Non-pigmented ciliary epithelial cell (primary cell): ENCODE results near the gene SRR.
"Not testable (repeated sequence)": the region's sequence is repeated elsewhere in the genome, so short reads cannot be mapped to it uniquely, and the experiment has no call there.

Source experiments
- DNase-seq: peaks from one replicate; pipeline ENCODE4 v3.0.0-alpha.2; 2010; ENCODE audit warnings: low read depth

Gene SRR, protein sequence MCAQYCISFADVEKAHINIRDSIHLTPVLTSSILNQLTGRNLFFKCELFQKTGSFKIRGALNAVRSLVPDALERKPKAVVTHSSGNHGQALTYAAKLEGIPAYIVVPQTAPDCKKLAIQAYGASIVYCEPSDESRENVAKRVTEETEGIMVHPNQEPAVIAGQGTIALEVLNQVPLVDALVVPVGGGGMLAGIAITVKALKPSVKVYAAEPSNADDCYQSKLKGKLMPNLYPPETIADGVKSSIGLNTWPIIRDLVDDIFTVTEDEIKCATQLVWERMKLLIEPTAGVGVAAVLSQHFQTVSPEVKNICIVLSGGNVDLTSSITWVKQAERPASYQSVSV

DNA sequence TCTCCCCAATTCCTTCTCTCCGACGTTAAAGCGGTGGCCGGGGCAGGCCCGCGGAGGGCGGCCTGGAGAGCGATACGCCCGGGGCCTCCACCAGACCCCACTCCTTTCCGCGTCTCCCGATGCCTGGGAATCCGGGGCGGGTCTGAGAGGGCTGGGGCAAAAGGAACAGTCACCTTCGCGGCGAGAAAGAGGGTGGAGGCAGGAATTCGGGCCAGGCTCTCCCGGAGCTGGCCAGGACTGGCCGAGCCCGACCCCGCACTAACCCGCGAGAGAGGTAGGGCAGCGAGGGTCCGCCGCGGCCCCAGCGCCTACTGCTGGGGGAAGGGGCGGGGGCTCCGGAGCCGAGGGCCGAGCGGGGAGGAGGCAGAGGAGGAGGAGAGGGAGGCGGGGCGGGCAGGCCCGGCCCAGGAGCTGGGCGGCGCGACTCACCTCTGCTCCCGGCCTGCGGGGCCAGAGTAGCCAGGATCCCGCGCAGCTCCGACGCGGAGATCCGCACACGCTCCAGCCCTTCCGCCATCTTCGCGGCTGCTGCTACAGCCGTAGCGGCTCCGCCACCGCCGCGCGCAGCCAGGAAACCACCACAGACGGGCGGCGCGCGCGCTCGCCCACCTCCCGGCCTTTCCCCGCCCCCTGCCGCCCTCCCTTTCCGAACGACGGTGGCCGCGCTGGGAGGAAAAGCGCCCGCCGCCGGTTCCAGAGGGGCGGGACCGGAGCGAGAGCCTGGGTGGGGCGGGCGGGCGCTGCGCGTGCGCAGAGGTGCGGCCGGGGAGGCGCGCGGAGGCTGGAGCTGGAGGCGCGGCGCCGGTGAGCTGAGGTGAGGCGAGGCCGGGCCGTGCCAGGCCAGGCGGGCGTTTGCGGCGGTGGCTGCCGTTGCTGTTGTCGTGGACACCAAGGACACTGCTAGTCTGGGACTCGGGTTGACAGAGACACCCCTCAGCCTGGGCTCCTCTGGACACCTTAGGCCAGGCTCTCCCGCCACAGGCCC, at the start of gene SRR, which contains the start of gene SMG6:
SRR (plus strand) TSS at position 747 of the 985 bp plus-strand sequence. CDS start 11,611 bp downstream, outside the sequence.
SMG6 (minus strand) TSS at position 582 of the 985 bp plus-strand sequence; CDS start at position 517, 65 bp downstream.
- no peak for DNase-seq

DNA sequence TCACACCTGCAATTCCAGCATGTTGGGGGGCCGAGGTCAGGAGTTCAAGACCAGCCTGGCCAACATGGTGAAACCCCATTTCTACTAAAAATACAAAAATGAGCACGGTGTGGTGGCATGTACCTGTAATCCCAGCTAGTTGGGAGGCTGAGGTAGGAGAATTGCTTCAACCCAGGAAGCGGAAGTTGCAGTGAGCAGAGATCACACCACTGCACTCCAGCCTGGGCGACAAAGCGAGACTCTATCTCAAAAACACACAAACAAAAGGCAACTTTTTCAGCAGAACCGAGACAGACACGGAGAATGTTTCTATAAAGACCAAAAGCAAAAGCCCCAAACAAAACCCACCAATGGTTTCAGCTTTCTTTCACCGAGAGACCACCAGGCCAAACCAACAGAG, 44.9 kb upstream of the SRR start:
- not testable (repeated sequence) for DNase-seq

DNA sequence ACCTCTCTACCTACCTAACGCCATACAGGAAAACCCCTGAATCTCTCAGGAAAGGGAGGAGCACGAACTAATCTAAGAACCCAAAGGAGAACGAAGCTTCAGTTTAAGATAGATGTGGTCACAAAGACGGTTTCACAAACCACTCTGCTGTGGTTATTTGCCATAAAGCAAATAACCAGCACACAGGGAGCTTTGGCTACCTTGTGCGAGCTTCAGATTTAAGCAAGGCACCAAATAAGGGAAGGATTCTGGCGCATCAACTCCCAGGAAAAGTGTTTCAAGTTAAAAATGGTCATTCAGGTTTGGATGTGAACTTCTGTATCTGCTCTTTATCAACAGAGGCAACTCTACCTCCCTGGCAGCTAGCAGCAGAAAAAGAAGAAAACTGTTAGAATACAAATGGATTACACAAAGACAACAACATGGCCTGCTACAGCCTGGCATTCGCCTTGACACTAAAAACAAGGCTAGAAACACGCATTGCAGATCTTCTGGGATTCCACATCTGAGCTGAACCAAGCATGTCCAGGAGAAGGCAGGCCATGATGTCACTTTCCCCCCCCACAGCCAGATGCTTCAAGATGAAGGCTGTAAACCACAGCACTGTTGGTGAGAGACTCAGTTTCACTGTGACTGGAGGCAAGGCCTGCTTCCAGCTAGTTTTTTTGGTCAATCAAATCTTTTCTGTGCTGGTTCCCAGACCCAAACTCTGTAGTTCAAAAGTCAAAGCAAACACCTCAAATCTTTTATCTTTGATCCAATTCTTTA, 43.8 kb upstream of the SRR start:
- no peak for DNase-seq

DNA sequence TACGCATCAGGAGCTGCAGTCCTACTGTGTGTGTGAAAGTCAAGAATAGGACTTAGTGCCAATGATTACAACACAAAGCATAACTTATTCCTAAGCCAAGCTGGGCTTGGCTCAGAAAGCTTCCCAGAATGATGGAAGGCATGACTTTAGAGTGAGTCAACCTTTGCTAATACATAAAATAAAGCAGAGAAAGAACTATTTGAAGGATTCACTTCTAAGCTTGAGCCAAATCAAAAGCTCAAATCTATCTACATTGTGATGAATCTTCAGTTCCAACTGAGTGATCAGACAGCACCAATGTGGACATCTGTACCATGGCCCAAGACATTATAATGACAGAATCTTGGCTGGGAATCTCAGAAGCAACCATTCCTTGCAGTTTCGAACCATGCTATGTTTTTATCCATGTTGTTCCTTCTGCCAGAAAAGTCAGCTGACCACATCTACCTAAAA, 41.6 kb upstream of the SRR start:
- DNase-seq, result peak; percentile 49

DNA sequence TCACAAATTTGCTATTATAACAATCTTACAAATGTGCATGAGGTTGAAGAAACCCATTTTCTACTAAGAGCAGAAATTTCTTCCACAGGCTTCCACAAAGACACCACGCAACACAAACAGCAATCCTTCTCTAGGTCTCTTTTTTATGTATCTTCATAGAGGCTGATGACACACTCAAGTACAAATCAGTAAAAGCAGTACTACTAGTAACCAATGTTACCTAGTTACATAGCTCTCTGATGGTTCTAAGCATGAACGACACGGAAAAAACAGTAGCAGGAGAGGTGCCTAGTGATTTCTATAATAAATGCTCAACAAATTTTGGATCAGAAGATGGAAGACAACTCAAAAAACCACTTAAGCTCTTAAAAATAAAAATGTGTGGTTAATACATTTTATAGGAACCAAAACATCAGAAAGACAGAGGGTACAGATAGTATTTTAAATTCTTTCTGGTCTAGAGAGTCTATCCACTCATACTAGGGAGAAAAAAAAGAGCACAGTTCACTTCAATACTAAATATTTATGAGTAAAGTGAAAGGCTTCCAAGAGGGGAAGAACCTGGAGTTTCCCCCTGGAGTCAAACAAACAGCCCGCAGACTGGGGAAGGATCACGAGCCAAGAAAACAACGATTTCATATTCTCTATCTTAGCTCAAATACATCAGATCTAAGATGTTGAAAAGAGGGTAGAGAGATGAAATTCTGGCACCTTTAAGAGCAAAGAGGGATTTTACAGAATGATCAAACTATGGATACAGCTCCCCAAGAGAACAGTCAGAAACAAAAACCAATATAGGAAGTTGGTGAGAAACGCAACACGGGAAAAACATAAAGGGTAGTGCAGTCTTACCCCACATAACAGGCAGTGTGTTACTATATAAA, 40.3 kb upstream of the SRR start:
- no peak for DNase-seq

DNA sequence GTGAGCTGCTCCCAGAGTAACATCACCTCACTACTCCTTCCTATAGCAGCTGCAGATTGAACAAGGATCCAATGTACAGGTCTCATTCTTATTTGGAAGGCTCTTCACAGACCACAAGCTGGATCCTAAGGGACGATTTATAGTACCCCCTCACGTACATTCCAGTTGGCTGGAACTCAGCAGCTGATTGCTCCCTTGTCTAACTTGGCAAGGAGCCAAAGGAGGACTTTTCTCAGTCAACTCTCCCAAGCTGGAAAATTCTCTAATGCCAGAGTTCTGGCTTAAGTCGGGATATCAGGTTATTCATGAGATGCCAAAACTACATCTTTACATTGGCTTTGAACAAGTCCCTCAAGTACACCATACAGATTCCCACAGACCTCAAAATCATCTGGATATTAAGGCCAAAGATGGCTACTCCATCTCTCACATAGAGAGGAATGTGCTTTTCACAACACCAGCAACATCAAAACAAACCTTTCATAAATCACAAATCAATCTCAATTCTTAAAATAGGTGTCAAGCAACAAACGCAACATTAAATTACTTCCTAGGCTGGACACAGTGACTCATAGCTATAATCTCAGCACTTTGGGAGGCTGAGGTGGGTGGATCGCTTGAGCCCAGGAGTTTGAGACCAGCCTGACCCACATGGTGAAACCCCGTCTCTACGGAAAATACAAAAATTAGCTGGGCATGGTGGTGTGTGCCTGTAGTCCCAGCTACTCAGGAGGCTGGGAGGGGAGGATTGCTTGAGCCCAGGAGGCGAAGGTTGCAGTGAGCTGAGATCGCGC, 39.5 kb upstream of the SRR start:
- no peak for DNase-seq

DNA sequence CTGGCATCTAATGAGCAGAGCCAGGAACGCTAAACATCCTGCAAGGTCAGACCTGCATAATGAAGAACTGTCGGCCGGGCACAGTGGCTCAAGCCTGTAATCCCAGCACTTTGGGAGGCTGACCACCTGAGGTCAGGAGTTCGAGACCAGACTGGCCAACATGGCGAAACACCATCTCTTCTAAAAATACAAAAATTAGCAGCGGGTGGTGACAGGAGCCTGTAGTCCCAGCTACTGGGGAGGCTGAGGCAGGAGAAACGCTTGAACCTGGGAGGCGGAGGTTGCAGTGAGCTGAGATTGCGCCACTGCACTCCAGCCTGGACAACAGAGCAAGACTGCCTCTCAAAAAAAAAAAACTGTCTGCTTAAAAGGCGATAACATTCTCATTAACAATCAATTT, 38.6 kb upstream of the SRR start:
- not testable (repeated sequence) for DNase-seq

DNA sequence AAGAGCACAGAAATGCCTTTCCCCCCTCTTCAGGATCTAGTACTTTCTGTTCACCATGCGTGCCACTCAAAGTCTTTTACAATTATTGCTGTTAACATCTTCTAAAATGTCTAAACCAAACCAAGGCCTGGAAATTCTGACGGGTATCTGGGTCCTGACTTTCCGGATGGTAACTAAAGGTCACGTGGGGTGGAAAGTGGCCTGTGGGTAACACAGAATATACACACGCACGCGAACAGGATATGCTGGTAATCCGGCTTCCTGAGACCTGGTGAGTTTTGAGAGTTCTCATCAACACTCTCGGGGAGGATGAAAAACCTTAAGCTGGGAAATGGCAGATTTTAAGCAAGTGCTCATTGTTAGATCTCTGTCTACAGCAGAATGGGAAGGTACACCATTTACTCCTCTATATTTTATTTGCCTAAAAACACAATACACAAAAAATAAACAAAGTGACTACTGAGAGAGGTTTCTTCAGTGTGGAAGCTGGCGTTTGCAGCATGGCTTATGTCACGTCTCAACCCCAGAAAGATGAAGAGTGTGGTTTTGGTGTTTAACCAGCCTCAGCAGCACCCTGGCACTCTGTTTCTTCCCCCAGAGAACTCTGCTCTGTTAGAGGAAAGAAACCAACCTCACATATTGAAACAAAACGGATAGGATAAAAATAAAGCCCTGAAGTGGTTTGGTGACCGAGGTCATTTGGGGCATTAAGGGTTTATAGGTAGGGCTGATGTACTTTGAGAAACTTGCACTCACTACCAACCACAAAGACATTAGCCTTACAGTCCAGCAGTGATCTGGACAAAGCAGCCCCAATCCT, 37.5 kb upstream of the SRR start:
- no peak for DNase-seq

DNA sequence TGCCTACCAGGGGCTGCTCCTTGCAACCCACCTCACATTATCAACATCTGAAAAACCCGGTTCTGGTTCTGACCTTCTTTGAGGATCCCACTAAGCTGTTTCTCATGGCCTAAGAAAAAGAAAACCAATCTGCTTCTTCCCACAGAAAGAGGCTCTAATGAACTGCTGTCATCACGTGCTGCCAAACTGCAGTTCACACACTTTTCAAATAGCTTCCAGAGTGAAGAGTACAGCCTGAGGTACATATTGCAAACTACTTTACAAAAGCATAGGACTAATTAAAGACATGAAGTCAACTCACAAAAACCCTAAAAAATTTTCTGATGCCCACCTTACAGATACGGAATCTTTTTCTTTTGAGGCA, 36.9 kb upstream of the SRR start:
- DNase-seq, result no peak

DNA sequence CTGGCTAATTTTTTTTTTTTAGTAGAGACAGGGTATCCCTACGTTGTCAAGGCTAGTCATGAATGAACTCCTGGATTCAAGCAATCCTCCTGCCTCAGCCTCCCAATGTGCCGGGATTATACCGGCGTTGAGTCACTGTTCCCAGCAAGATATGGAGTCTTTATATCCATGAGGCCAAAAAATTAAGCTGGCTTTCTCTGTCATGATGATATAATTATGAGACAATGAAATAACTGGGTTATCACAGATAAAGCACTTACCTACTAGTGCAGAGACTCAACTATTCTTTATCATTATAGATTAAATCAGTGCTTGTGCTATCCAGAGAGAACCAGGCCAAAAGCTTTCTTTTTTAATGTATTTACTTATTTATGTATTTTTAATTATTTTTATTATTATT, 36.4 kb upstream of the SRR start:
- no peak for DNase-seq

DNA sequence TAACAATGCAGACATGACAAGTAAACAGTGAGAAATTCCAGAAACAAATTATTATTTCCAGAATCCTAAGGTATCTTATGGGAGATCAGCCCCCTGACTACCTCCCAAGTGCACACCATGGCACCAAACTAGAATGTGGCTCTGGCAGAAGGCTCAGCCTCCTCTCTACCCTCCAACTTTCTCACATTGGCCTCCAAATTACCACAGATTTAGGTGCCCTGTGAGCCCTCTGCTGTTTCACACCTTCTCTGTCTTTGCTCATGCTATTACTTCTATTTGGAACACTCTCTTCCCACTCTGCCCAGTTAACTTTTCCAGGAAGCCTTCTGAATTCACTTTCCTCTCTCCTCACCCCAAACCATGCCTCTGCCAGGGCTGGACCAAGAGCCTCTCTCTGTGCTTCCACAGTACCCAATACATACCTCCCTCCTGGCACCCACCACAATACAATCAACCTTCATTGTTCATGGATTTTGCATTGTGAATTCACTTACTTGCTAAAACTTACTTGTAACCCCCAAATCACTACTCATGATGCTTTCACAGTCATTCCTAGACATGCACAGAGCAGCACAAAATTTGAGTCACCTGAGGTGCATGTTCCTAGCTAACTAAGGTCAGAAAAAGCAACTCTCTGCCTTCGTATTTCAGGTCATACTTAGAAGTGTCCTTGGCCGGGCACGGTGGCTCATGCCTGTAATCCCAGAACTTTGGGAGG, 31.6 kb upstream of the SRR start:
- no peak for DNase-seq

DNA sequence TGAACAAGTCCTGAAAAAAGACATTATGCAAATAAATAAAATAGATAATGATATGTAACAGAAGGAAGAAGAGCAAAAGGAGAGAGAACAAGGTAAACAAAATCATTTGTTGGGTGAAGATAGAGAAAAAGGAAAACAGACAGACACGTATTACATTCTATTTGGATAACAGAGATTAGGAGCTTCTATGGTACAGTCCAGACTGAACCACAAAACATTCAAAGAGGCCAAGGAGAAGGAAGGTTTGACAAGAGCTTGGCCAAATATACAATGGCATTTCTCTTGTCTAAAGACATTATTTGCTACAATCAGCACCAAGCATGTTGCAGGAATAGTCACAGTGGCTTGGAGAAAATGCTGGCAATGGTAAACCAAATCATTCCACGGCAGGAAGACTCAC, 29.3 kb upstream of the SRR start:
- no peak for DNase-seq

DNA sequence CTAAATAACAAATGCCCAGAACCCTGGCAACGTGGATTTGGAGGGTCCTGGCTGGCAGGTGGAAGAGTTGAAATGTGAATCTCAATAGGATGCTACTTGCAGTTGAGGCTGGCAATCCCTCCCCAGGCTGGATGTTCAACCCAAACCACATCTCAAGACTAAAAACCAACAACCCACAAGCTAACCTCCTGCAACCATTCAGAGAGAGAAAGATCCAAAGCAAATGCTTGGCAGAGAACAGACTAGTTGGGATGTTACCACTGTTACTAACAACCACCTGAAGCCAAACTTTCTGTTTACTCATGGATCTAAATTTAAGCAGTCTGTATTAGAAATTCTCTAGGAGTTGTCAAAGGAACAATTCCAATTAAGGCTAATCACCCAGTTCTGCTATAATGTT, 28.0 kb upstream of the SRR start:
- no peak for DNase-seq

DNA sequence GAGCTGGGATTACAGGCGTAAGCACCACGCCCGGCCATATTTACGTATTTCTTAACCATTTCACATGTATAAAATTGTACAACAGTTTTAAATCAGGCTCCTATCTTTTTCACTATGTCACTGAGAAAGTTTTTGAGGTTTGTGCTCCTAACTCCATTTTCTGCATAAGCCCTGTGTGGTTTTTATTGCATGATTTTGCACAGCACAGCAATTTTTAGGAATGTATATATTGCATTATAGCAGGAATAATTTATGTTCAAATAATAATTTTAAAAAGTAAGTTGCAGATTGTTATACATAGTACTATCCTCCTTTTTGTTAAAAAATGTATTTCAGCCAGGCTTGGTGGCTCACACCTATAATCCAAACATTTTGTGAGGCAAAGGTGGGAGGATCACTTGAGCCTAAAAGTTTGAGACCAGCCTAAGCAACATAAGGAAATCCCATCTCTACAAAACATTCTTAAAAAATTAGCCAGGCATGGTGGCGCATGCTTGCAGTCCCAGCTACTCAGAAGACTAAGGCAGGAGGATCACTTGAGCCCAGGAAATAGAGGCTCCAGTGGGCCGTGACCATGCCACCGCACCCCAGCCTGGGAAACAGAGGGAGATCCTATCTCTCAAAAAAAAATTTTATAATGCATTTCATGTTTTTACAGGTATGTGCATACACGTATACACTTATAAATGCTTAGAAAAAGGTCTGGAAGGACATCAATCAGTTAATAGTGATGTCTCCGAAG, 26.1 kb upstream of the SRR start:
- DNase-seq, result no peak

DNA sequence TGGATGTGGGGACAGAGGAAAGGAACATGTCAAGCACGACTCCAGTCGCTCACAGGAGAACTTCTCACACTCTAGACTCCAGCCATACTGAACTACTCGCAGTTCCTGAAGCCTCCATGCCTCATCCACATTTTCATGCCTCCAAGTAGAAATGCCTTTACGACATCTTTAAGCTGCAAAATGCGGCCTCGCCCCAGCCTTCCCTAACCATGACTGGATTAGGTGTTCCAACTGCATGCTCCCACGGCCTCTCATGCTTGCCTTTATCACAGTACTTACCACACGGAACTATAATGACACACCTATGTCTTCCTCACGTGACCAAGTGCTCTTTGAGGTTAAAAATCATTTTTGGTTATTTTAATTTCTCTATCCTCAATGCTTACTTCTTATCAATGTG, 24.0 kb upstream of the SRR start:
- no peak for DNase-seq

DNA sequence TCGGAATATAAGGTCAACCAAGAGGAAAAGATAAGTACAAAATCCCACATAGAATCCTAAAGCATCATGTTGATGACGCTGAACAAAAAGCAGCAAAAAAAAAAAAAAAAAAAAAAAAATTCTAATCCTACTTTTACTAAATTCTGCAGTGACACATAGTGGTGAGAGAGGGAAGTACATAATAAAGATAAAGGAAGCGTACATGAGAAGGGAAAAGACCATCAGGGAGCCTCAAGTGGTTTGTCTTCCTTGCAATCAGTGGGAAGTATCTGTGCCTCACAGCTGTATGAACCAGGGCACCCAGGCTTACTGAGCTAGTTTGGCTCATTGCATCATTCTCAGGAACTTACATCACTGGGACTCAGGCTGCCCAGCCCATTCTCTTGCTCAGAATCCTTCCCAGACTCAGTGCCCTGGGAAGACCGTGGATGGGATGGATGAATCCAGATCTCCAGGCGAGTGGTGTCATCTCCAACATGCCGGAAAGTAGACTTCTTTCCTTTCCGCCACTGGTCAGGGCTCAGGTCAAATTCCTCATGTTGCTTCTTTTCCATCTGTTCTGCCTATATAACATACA, 21.4 kb upstream of the SRR start:
- DNase-seq, result peak; percentile 51

DNA sequence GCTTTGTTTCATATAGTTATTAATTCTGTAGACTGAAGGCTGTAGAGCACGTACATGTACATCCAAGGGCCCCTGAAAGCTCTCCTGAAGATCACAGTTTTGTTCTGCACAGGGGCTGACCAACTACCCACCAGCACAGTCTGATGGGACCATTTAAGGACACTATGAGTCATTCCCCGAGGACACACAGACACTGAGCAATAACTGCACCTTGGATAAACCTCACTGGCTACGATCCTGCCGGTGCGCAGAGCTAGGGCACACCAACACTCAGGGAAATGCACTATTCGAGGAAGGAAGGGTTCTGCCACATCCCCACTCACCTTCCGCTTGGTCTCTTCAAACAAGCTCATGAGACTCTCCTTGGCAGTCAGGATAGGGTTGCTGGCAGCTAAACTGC, 20.4 kb upstream of the SRR start:
- DNase-seq, result no peak
